Erythroblast (primary cell): Measurements from ENCODE around the gene POMC.
"Not testable (repeated sequence)": the region's sequence is repeated elsewhere in the genome, so short reads cannot be mapped to it uniquely, and the experiment has no call there.

ENCODE experiments used
- GATA1 ChIP-seq: IDR thresholded peaks from 2 replicates; pipeline ENCODE4 v1.6.1; 2011; ENCODE audit warnings: low read depth, mild to moderate bottlenecking, control low read depth, low read length, moderate library complexity
- POLR2A ChIP-seq: IDR thresholded peaks from 2 replicates; pipeline ENCODE4 v1.6.1; 2011; ENCODE audit warnings: mild to moderate bottlenecking, low read length

- not testable (repeated sequence) for TF ChIP-seq POLR2A, GATA1
Measured at GRCh38 chr2:25162061-25162460, 6.3 kb downstream of the POMC start.
